Activated naive CD8-positive, alpha-beta T cell treated with anti-CD3 and anti-CD28 coated beads, Interleukin-2, amount 10 ng/mL, durations not matched to agents 7 days and 5 days (primary cell): ENCODE results near the gene RPS6KA3. TPM values are rescaled to one million over a fixed set of nuclear protein-coding genes. Genes with fewer than 3 reads are reported as not detected.

Source experiments
- ATAC-seq: fragments of 150-1000 bp; cut with Tn5 transposase; one replicate; pipeline ENCODE4 v1.10.0; 2021; ENCODE audit warnings: low read depth, moderate library complexity
- POLR2A ChIA-PET: fragments of 350-600 bp; sonication (Branson Sonifier 250); formaldehyde crosslinking; loops from one replicate; lab custom pipeline; 2021; ENCODE audit warnings: antibody characterized with exemption; lab: Charles Lee
- DNase-seq: peaks from one replicate; pipeline ENCODE4 v3.0.0; 2021
- H3K27ac Mint-ChIP-seq: one replicate; pipeline ENCODE4 v1.8.0; 2022; ENCODE audit warnings: mild to moderate bottlenecking, mixed read lengths
- H3K27me3 Mint-ChIP-seq: one replicate; pipeline ENCODE4 v1.8.0; 2022; ENCODE audit warnings: mild to moderate bottlenecking, moderate library complexity, mixed read lengths
- H3K36me3 Mint-ChIP-seq: one replicate; pipeline ENCODE4 v1.8.0; 2021; ENCODE audit warnings: mild to moderate bottlenecking, mixed read lengths
- H3K4me1 Mint-ChIP-seq: one replicate; pipeline ENCODE4 v1.8.0; 2021; ENCODE audit warnings: mixed read lengths
- H3K4me3 Mint-ChIP-seq: one replicate; pipeline ENCODE4 v1.8.0; 2022; ENCODE audit warnings: mild to moderate bottlenecking, moderate library complexity, mixed read lengths
- H3K9me3 Mint-ChIP-seq: one replicate; pipeline ENCODE4 v1.8.0; 2021; ENCODE audit warnings: mixed read lengths
- total RNA-seq, 2 experiments: library from RNA; stranded (reverse); gene quantifications; one replicate each; pipeline ENCODE4 v1.2.3, GENCODE V29; 2021

The RPS6KA3 gene
- total RNA-seq, 2 experiments from 2014 or later = 92.3 to 99.7 TPM

GRCh38 chrX:20274121-20274520 is 7.4 kb upstream of the RPS6KA3 start:
- Mint-ChIP-seq H3K27me3 (peaks cover 2% of the 10 kb centered on the region), H3K36me3 (peaks cover 8% of the 10 kb centered on the region), H3K27ac (no peak overlapping the region), H3K4me1 (no peaks in the 10 kb centered on the region), H3K4me3 (no peak overlapping the region), H3K9me3 (peaks cover 5% of the 10 kb centered on the region)
- POLR2A ChIA-PET = no interaction called here
- DNase-seq = no peak
- ATAC-seq = no peak

DNA sequence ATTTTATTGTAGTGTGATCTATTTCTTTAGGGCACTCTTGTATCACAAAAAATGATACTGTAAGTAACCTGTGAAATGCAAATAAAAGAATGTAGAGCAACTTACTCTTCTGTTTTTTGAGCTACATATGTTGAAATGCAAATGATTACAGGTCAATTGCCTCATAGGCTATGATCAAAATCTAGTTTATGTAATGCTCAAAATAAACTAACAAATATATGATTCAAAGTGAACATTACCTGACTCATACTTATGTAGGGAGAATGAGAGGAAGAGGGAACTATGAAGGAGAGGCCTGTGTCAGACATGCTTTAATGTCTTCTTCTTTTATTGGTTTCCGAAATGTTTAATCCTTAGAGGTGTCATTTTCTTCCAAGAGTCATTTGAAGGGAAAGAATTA is 5.0 kb upstream of the RPS6KA3 start:
- H3K27me3 Mint-ChIP-seq = peaks cover 2% of the 10 kb centered on the region
- H3K4me1 Mint-ChIP-seq = no peaks in the 10 kb centered on the region
- DNase-seq = no peak
- peaks cover 6% of the 10 kb centered on the region for H3K36me3 Mint-ChIP-seq
- H3K9me3 Mint-ChIP-seq = peaks cover 2% of the 10 kb centered on the region
- H3K4me3 Mint-ChIP-seq = no peak overlapping the region
- no peak overlapping the region for H3K27ac Mint-ChIP-seq
- ATAC-seq = no peak
- POLR2A ChIA-PET = no interaction called here

DNA sequence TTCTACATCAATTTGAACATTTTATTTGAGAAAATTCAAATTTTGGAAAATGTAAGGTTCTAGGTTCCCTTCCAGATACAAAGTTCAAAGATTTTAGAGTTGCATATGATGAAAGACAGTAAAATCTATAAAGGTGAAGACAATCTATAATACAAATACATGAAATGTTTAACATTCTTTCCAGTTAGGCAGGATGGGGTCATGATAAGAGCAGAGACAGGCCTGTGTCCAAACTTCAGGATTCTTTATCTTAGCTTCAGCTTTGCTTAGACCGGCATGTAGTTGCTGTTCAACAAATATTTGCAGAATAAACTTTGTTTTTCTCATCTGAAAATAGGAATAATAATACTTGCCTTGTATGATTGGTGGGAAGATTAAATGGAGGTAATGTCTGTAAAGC is 4.5 kb upstream of the RPS6KA3 start:
- Mint-ChIP-seq H3K27ac (no peak overlapping the region), H3K9me3 (no peaks in the 10 kb centered on the region), H3K36me3 (peaks cover 3% of the 10 kb centered on the region), H3K27me3 (peaks cover 2% of the 10 kb centered on the region), H3K4me3 (no peak overlapping the region), H3K4me1 (no peaks in the 10 kb centered on the region)
- ATAC-seq = no peak
- POLR2A ChIA-PET = no interaction called here
- no peak for DNase-seq

GRCh38 chrX:20270562-20270890 is 3.8 kb upstream of the RPS6KA3 start:
- DNase-seq (no peak), ATAC-seq (no peak)
- Mint-ChIP-seq H3K9me3 (no peaks in the 10 kb centered on the region), H3K36me3 (no peaks in the 10 kb centered on the region), H3K4me1 (no peaks in the 10 kb centered on the region), H3K27me3 (peaks cover 2% of the 10 kb centered on the region), H3K27ac (no peak overlapping the region), H3K4me3 (no peak overlapping the region)
- POLR2A ChIA-PET = no interaction called here

GRCh38 chrX:20269848-20270561 is 3.3 kb upstream of the RPS6KA3 start:
- ATAC-seq (no peak), DNase-seq (no peak)
- Mint-ChIP-seq H3K27me3 (peaks cover under 1% of the 10 kb centered on the region), H3K36me3 (no peaks in the 10 kb centered on the region), H3K27ac (no peak overlapping the region), H3K4me1 (peaks cover under 1% of the 10 kb centered on the region), H3K4me3 (no peak overlapping the region), H3K9me3 (no peaks in the 10 kb centered on the region)
- POLR2A ChIA-PET = no interaction called here

- H3K4me3 Mint-ChIP-seq = peak overlapping the region; percentile 86
- H3K27ac Mint-ChIP-seq = no peak overlapping the region
- no peaks in the 10 kb centered on the region for H3K27me3 Mint-ChIP-seq
- peaks cover 1% of the 10 kb centered on the region for H3K36me3 Mint-ChIP-seq
- POLR2A ChIA-PET = no interaction called here
- H3K9me3 Mint-ChIP-seq = no peaks in the 10 kb centered on the region
- ATAC-seq (no peak), DNase-seq (no peak)
- H3K4me1 Mint-ChIP-seq = peaks cover 12% of the 10 kb centered on the region
Observed at GRCh38 chrX:20267931-20268701, 1.4 kb upstream of the RPS6KA3 start.

GRCh38 chrX:20267607-20267930 is 860 bp upstream of the RPS6KA3 start:
- H3K27me3 Mint-ChIP-seq = no peaks in the 10 kb centered on the region
- DNase-seq = no peak
- peaks cover 1% of the 10 kb centered on the region for H3K36me3 Mint-ChIP-seq
- peaks cover 13% of the 10 kb centered on the region for H3K4me1 Mint-ChIP-seq
- no peak for ATAC-seq
- POLR2A ChIA-PET = interaction anchor here (0.6 to 1.1 kb wide), 4 partner anchors 31 to 166 kb away, joined by 3 to 6 read pairs (median 4); no protein-coding TSS in a partner anchor
- H3K9me3 Mint-ChIP-seq = no peaks in the 10 kb centered on the region
- peak overlapping the region; percentile 86 for H3K4me3 Mint-ChIP-seq
- H3K27ac Mint-ChIP-seq = peak overlapping the region; percentile 91

- H3K9me3 Mint-ChIP-seq = no peaks in the 10 kb centered on the region
- H3K27me3 Mint-ChIP-seq = no peaks in the 10 kb centered on the region
- H3K27ac Mint-ChIP-seq = peak overlapping the region; percentile 96
- peak; percentile 54 for DNase-seq
- peak; percentile 26 for ATAC-seq
- peaks cover 18% of the 10 kb centered on the region for H3K4me1 Mint-ChIP-seq
- H3K36me3 Mint-ChIP-seq = peaks cover 7% of the 10 kb centered on the region
- peak overlapping the region; percentile 91 for H3K4me3 Mint-ChIP-seq
- POLR2A ChIA-PET = interaction anchor here (1.0 to 1.7 kb wide), 6 partner anchors 9 to 172 kb away, joined by 3 to 6 read pairs (median 4); no protein-coding TSS in a partner anchor
Observed at GRCh38 chrX:20265726-20266681, 705 bp downstream of the RPS6KA3 start.

DNA sequence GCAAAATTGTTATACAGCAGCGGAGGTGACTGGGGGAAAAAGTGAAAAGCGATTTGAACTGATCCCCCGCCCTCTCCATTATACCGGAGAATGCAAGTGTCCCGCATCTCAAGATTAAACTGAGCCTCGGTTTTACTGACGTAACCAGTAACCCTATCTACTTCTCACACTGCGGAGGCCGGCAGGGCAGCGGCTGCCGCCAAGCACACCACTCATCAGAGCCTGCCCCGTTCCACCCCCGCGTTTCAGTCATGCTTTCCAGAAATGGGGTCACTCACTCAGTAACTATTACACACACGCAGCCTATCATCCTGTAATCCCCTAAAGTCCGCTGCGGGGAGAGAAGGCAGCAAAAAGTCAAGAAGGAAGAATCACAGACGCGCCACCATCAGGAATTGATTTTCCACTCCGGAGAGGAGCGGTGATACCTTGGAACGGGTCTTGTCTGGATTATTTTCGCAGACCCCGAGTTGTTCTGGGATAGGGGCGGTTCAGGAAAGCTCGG is 1.4 kb downstream of the RPS6KA3 start:
- no peaks in the 10 kb centered on the region for H3K9me3 Mint-ChIP-seq
- ATAC-seq (peak; percentile 31), DNase-seq (peak; percentile 55)
- peak overlapping the region; percentile 91 for H3K4me3 Mint-ChIP-seq
- H3K27me3 Mint-ChIP-seq = no peaks in the 10 kb centered on the region
- H3K27ac Mint-ChIP-seq = peak overlapping the region; percentile 96
- peaks cover 20% of the 10 kb centered on the region for H3K4me1 Mint-ChIP-seq
- H3K36me3 Mint-ChIP-seq = peaks cover 9% of the 10 kb centered on the region
- POLR2A ChIA-PET = interaction anchor here (1.2 to 1.7 kb wide), 3 partner anchors 9 to 172 kb away, joined by 3 to 6 read pairs (median 4); no protein-coding TSS in a partner anchor

- H3K9me3 Mint-ChIP-seq = no peaks in the 10 kb centered on the region
- H3K36me3 Mint-ChIP-seq = peaks cover 12% of the 10 kb centered on the region
- DNase-seq (no peak), ATAC-seq (no peak)
- peak overlapping the region; percentile 80 for H3K27ac Mint-ChIP-seq
- H3K27me3 Mint-ChIP-seq = no peaks in the 10 kb centered on the region
- POLR2A ChIA-PET = no interaction called here
- peak overlapping the region; percentile 79 for H3K4me3 Mint-ChIP-seq
- H3K4me1 Mint-ChIP-seq = peaks cover 27% of the 10 kb centered on the region
Observed at GRCh38 chrX:20263474-20263873, 3.2 kb downstream of the RPS6KA3 start.

DNA sequence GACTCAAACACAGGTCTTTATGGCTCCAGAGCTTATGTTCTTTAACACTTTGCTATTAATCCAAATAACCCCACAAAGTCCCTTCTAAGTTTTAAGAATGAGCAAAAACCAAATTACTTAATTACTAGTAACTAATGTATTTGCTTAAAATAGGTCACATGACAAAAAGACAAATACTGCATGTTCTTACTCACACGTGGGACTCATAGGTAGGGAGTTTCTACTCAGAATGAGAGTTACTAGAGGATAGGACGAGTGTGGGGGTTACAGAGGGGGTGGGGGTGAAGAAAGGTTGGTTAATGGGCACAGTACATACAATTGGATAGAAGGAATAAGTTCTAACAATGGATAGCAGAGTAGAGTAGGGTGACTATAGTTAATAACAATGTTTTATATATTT is 5.8 kb downstream of the RPS6KA3 start:
- Mint-ChIP-seq H3K4me3 (no peak overlapping the region), H3K27me3 (no peaks in the 10 kb centered on the region), H3K27ac (no peak overlapping the region), H3K9me3 (no peaks in the 10 kb centered on the region), H3K36me3 (peaks cover 16% of the 10 kb centered on the region), H3K4me1 (peaks cover 34% of the 10 kb centered on the region)
- POLR2A ChIA-PET = no interaction called here
- DNase-seq = no peak
- ATAC-seq = no peak

- ATAC-seq = no peak
- no peaks in the 10 kb centered on the region for H3K27me3 Mint-ChIP-seq
- H3K27ac Mint-ChIP-seq = no peak overlapping the region
- POLR2A ChIA-PET = no interaction called here
- peaks cover 30% of the 10 kb centered on the region for H3K4me1 Mint-ChIP-seq
- peaks cover 16% of the 10 kb centered on the region for H3K36me3 Mint-ChIP-seq
- no peak overlapping the region for H3K4me3 Mint-ChIP-seq
- H3K9me3 Mint-ChIP-seq = no peaks in the 10 kb centered on the region
- DNase-seq = no peak
Observed at GRCh38 chrX:20254712-20255299, 11.9 kb downstream of the RPS6KA3 start.

GRCh38 chrX:20253232-20253543 is 13.5 kb downstream of the RPS6KA3 start:
- peaks cover 15% of the 10 kb centered on the region for H3K36me3 Mint-ChIP-seq
- POLR2A ChIA-PET = interaction anchor here (1.2 kb wide), 1 partner anchor 12 kb away, joined by 3 read pairs; no protein-coding TSS in a partner anchor
- peak overlapping the region; percentile 20 for H3K4me3 Mint-ChIP-seq
- no peaks in the 10 kb centered on the region for H3K27me3 Mint-ChIP-seq
- no peak for DNase-seq
- no peaks in the 10 kb centered on the region for H3K9me3 Mint-ChIP-seq
- peak; percentile 30 for ATAC-seq
- peak overlapping the region; percentile 63 for H3K27ac Mint-ChIP-seq
- peaks cover 32% of the 10 kb centered on the region for H3K4me1 Mint-ChIP-seq
